GM18951 (cell line): ENCODE data around the gene PCDHGA1.
"Not testable (repeated sequence)": the region's sequence is repeated elsewhere in the genome, so short reads cannot be mapped to it uniquely, and the experiment has no call there.

Experiments used
- POLR2A ChIP-seq: IDR thresholded peaks from 4 replicates; pipeline ENCODE4 v1.6.1; 2011; ENCODE audit warnings: mild to moderate bottlenecking; ENCODE audit not compliant: insufficient read length, insufficient read depth; ENCODE audit errors: extremely low read depth
- in situ Hi-C: fragments of 300-500 bp; cut with MboI; formaldehyde crosslinking; loops from one replicate; pipeline ENCODE4 v1.12.0; 2022; ENCODE audit warnings: low sequenced_read_pairs, mixed read lengths, inconsistent platforms; ENCODE audit not compliant: unreplicated experiment

Gene PCDHGA1

GRCh38 chr5:141398608-141399007 is 68.3 kb downstream of the PCDHGA1 start:
- no peak for TF ChIP-seq POLR2A
- in situ Hi-C loops, result no loop called here

GRCh38 chr5:141399555-141400258 is 69.4 kb downstream of the PCDHGA1 start:
- in situ Hi-C loops, result no loop called here
- no peak for TF ChIP-seq POLR2A

- in situ Hi-C loops, result no loop called here
- TF ChIP-seq POLR2A, result no peak
These were observed 72.4 kb downstream of the PCDHGA1 start, which contains the start of gene PCDHGA9 for GRCh38 chr5:141402553-141403243. PCDHGA9 (plus strand) TSS chr5:141402778; CDS start chr5:141402953, 175 bp downstream.

- TF ChIP-seq POLR2A, result no peak
- in situ Hi-C loops, result no loop called here
These were observed 73.1 kb downstream of the PCDHGA1 start for GRCh38 chr5:141403387-141403786.

GRCh38 chr5:141407790-141408505 is 77.6 kb downstream of the PCDHGA1 start, which contains the start of gene PCDHGB6:
PCDHGB6 (plus strand) TSS chr5:141408021; CDS start chr5:141408203, 182 bp downstream.
- in situ Hi-C loops, result not testable (repeated sequence)

GRCh38 chr5:141409598-141410306 is 79.4 kb downstream of the PCDHGA1 start:
- TF ChIP-seq POLR2A, result no peak
- in situ Hi-C loops, result no loop called here

- no peak for TF ChIP-seq POLR2A
These were observed 81.3 kb downstream of the PCDHGA1 start for GRCh38 chr5:141411575-141411974.

GRCh38 chr5:141412854-141413539 is 82.7 kb downstream of the PCDHGA1 start, which contains the start of gene PCDHGA10:
PCDHGA10 (plus strand) TSS chr5:141412987; CDS start chr5:141413176, 189 bp downstream.
- no peak for TF ChIP-seq POLR2A
- in situ Hi-C loops, result no loop called here

More at GRCh38 chr5:141411575-141411974, 81.3 kb downstream of the PCDHGA1 start:
- in situ Hi-C loops, result no loop called here

- no peak for TF ChIP-seq POLR2A
- in situ Hi-C loops, result no loop called here
These were observed 83.3 kb downstream of the PCDHGA1 start for GRCh38 chr5:141413540-141414069.

GRCh38 chr5:141414548-141415274 is 84.4 kb downstream of the PCDHGA1 start:
- in situ Hi-C loops, result loop anchor here (5.0 kb wide), 1 partner anchor 148 kb away; no protein-coding TSS in a partner anchor

GRCh38 chr5:141415275-141415618 is 84.9 kb downstream of the PCDHGA1 start:
- in situ Hi-C loops, result loop anchor here (5.0 kb wide), 1 partner anchor 147 kb away; no protein-coding TSS in a partner anchor

GRCh38 chr5:141417494-141418172 is 87.3 kb downstream of the PCDHGA1 start, which contains the start of gene PCDHGB7:
PCDHGB7 (plus strand) TSS chr5:141417677; CDS start chr5:141417860, 183 bp downstream.
- in situ Hi-C loops, result loop anchor here (5.0 kb wide), 1 partner anchor 145 kb away; no protein-coding TSS in a partner anchor
